Activated T-cell treated with anti-CD3 and anti-CD28 coated beads, Interleukin-2, amount 50 U/mL, for 72 hours (primary cell): Measurements from ENCODE around the gene RNF31. TPM values are rescaled to one million over a fixed set of nuclear protein-coding genes. Genes with fewer than 3 reads are reported as not detected.

ENCODE experiments used
- ATAC-seq, 2 donors: fragments of 150-1000 bp; cut with Tn5 transposase; replicated peaks in 1 of 2; 2 replicates each; pipeline ENCODE4 v1.10.0; 2021; ENCODE audit warnings: moderate library complexity in 2 of 2, mild to moderate bottlenecking in 1 of 2
- DNase-seq, 2 donors: peaks; one replicate each; pipeline ENCODE4 v3.0.0; 2021 to 2022; ENCODE audit warnings: mixed read lengths in 1 of 2
- H3K27ac Mint-ChIP-seq: one replicate; pipeline ENCODE4 v1.8.0; 2022; ENCODE audit warnings: mild to moderate bottlenecking, moderate library complexity, mixed read lengths
- H3K27me3 Mint-ChIP-seq: one replicate; pipeline ENCODE4 v1.8.0; 2022; ENCODE audit warnings: low read depth, mixed read lengths
- H3K36me3 Mint-ChIP-seq, 2 donors: one replicate each; pipeline ENCODE4 v1.8.0; 2022; ENCODE audit warnings: mixed read lengths in 2 of 2, mild to moderate bottlenecking in 1 of 2; ENCODE audit not compliant: insufficient read depth in 2 of 2
- H3K4me1 Mint-ChIP-seq: one replicate; pipeline ENCODE4 v1.8.0; 2022; ENCODE audit warnings: low read depth, mixed read lengths
- H3K4me3 Mint-ChIP-seq, 2 donors: one replicate each; pipeline ENCODE4 v1.8.0; 2022; ENCODE audit warnings: mild to moderate bottlenecking in 2 of 2, mixed read lengths in 2 of 2, moderate library complexity in 2 of 2
- H3K9me3 Mint-ChIP-seq, 2 donors: one replicate each; pipeline ENCODE4 v1.8.0; 2022; ENCODE audit warnings: mixed read lengths in 2 of 2
- total RNA-seq, 2 donors: library from RNA; stranded (reverse); gene quantifications; one replicate each; pipeline ENCODE4 v1.2.3, GENCODE V29; 2022

RNF31 gene
- total RNA-seq, 2 donors from 2014 or later: 88.7 to 90.6 TPM

GRCh38 chr14:24110523-24110922, 36.8 kb upstream of the RNF31 start:
- ATAC-seq (no peak), DNase-seq (no peak)
- Mint-ChIP-seq H3K27me3 (no peaks in the 10 kb centered on the region), H3K27ac (no peak overlapping the region), H3K36me3 (peaks cover 5% of the 10 kb centered on the region in 2 donors), H3K4me3 (no peak overlapping the region), H3K4me1 (peaks cover 24% of the 10 kb centered on the region), H3K9me3 (no peaks in the 10 kb centered on the region)

DNA sequence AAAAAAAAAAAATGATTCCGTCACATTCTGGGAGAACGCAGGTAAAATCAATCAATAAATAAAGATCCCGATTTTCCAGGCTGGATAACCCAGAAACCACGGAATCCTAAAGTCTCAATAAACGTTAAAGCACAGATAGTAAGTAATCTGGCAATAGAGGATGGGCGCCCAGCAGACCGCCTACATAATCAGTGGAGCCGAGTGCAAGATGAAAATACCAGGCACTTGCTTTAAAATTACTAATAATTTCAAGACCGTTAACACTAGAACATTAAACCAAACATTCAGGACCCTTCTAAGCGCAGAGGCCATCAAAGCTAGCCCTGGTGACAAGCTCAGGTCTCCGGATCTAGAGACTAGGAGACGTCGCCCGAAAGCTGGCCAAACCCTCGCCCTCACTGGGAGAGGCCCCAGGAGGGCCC, 33.9 kb upstream of the RNF31 start:
- Mint-ChIP-seq H3K4me1 (peaks cover 35% of the 10 kb centered on the region), H3K36me3 (peaks cover 9 to 22% of the 10 kb centered on the region in 2 donors), H3K9me3 (no peaks in the 10 kb centered on the region), H3K27ac (peak overlapping the region; percentile 94), H3K27me3 (no peaks in the 10 kb centered on the region), H3K4me3 (peak overlapping the region; percentile 98 to 100)
- no peak for ATAC-seq
- no peak for DNase-seq

DNA sequence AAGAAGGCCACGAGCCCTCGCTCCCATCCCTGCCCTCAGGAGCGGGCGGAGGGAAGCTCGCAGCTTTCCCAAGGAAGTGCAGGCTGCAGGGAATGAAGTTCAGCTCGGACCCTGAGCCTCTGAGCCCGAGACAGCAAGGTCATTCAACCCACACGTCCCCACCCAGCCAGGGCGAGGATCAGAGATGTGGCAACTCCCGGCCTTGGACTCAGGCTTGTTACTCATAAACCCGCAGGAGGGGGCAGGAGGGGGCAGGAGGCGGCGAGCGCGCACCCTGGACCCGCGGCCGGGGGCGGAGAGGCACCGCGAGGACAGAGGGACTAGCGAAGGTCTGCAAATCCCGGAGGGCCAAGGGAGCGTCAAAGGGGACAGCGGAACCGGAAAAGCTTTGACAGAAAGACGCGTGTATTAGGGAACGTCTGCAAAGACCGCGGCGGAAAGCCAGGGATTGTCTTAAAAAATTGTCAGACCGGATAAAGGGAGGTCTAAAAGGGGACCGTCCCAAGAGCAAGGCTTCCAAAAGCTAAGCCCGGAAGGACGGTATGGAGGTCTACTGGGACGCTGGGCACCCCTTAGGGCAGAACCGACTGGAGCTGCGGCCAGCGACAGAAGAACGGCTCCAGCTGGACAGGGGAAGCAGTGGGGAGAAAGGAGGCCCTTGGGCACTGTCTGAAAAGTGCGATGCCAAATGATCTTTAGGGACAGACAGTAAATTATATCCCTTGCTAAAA, 33.3 kb upstream of the RNF31 start:
- H3K4me1 Mint-ChIP-seq: peaks cover 30% of the 10 kb centered on the region
- peak; percentile 47 for ATAC-seq
- no peaks in the 10 kb centered on the region for H3K27me3 Mint-ChIP-seq
- H3K27ac Mint-ChIP-seq: peak overlapping the region; percentile 94
- H3K4me3 Mint-ChIP-seq: peak overlapping the region; percentile 98 to 100
- peak; percentile 87 to 89 for DNase-seq
- peaks cover 12 to 28% of the 10 kb centered on the region in 2 donors for H3K36me3 Mint-ChIP-seq
- no peaks in the 10 kb centered on the region for H3K9me3 Mint-ChIP-seq

DNA sequence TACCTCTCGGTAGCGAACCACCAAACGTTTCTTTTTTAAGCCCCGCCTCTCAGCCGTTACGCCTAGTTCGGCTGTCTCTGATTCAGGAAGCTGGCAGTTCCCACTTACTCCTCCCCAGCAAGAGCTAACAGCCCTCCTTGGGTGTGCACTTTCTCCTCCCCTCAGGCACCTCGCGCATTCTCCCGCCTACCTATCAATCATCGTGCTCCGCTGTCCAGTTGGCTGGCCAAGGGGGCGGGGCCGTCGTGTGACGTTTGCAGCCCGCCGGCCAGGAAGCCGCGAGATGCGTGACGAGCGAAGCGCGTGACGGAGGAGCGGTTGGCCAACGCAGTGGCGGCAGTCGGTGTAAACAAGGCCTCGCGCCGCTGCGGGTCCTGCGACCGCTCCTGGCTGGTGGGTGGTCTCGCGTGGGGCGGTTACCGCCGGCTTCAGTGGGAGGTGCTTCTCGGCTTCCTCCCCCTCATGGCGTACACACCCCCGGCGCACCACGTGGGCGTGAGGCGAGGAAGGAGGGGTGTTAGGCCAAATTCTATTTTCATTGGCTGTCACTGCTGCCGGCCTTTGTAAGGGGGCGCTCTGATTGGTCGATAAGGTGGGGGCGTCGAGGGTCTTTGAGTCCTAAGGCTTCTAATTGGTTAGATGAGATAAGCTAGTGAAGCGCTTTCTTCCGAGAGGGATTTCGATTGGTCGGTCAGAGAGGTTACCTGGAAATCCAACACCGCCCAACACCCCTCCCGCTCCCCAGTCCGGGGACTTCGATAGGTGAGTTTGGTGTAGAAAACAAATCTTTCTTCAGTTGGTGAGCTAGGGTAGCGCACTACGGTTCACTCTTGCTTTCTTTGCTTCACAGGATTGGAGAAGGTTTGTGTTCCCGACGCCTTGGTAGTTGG, 32.5 kb upstream of the RNF31 start, which contains the start of the genes DCAF11 and NRL:
DCAF11 (plus strand) TSS at position 246 of the 890 bp plus-strand sequence. CDS start 818 bp downstream, outside the sequence.
NRL (minus strand) TSS at position 418 of the 890 bp plus-strand sequence. CDS start 32,101 bp downstream, outside the sequence.
- no peaks in the 10 kb centered on the region for H3K9me3 Mint-ChIP-seq
- no peaks in the 10 kb centered on the region for H3K27me3 Mint-ChIP-seq
- DNase-seq: peak; percentile 99
- peak; percentile 88 to 89 for ATAC-seq
- H3K36me3 Mint-ChIP-seq: peaks cover 14 to 34% of the 10 kb centered on the region in 2 donors
- H3K4me3 Mint-ChIP-seq: peak within 1 kb of the TSS; percentile 98 to 100
- H3K27ac Mint-ChIP-seq: peak within 1 kb of the TSS; percentile 94
- H3K4me1 Mint-ChIP-seq: peaks cover 21% of the 10 kb centered on the region

GRCh38 chr14:24115422-24116127, 31.7 kb upstream of the RNF31 start:
- no peaks in the 10 kb centered on the region for H3K27me3 Mint-ChIP-seq
- peaks cover 15 to 34% of the 10 kb centered on the region in 2 donors for H3K36me3 Mint-ChIP-seq
- H3K27ac Mint-ChIP-seq: peak overlapping the region; percentile 94

DNA sequence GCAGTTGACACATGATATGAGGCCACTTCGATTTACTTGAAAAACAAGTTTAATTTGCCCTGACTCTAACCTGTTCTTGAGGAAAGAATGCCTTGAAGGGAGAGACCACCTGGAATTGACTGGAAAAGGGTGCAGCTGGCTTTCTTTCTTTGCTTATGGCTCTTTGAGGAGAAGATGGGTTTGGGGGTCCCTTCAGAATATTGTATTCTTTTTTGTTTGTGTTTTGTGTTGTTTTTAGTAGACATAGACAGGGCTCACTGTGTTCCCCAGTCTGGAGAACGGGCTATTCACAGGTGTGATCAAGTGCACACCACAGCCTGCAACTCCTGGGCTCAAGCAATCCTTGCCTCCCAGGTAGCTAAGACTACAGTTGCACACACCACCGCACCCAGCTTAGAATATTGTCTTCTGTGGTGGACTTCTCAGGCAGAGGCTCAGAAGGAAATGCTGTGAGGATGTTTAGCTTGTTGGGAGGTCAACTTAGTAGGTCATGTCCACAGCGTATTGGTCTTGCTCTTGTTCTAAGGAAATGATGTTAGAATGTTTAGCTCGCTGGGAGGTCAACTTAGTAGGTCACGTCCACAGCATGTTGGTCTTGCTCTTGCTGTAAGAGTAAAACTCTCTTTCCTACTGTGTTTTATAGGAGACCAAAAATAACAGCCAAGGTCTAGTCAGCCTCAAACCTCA, 31.0 kb upstream of the RNF31 start:
- peaks cover 20% of the 10 kb centered on the region for H3K4me1 Mint-ChIP-seq
- no peak for DNase-seq
- H3K9me3 Mint-ChIP-seq: no peaks in the 10 kb centered on the region
- peaks cover 15 to 38% of the 10 kb centered on the region in 2 donors for H3K36me3 Mint-ChIP-seq
- no peaks in the 10 kb centered on the region for H3K27me3 Mint-ChIP-seq
- H3K27ac Mint-ChIP-seq: peak overlapping the region; percentile 74
- ATAC-seq: no peak
- H3K4me3 Mint-ChIP-seq: peak overlapping the region; percentile 98 to 100

More at GRCh38 chr14:24115422-24116127, 31.7 kb upstream of the RNF31 start:
- peak overlapping the region; percentile 98 to 100 for H3K4me3 Mint-ChIP-seq
- peaks cover 20% of the 10 kb centered on the region for H3K4me1 Mint-ChIP-seq
- H3K9me3 Mint-ChIP-seq: no peaks in the 10 kb centered on the region
- DNase-seq (no peak), ATAC-seq (no peak)

DNA sequence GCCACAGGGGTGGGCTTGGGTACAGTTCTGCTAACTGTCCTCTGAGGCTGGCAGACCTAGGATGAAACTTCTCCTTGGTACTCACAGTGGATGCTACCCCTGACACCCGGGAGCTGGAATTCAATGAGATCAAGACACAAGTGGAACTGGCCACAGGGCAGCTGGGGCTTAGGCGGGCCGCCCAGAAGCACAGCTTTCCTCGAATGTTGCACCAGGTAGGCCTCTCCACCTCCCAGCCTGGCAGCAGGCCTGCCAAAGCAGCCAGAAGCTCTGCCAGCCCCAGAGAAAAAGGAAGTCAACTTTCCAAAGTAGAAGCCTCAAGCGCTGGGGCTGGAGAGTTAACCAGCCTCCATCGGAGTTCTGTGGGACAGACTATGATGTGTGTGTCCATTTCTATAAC, 30.1 kb upstream of the RNF31 start:
- Mint-ChIP-seq H3K27me3 (no peaks in the 10 kb centered on the region), H3K36me3 (peaks cover 17 to 41% of the 10 kb centered on the region in 2 donors), H3K4me3 (no peak overlapping the region), H3K9me3 (no peaks in the 10 kb centered on the region), H3K4me1 (peaks cover 20% of the 10 kb centered on the region), H3K27ac (no peak overlapping the region)
- DNase-seq: no peak
- ATAC-seq: no peak

DNA sequence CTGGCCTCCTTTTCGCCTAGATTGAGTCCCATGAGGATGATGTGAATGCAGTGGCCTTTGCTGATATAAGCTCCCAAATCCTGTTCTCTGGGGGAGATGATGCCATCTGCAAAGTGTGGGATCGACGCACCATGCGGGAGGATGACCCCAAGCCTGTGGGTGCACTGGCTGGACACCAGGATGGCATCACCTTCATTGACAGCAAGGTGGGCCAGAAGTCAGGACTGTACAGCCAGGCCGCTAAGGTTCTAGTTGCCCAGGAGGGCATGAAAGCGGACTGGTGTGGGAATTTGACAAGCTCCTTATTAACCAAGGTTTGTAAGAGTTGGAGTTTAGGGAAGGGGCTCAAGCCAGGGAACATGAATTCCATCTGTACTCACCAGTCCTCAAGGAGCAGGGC, 27.6 kb upstream of the RNF31 start:
- Mint-ChIP-seq H3K4me3 (no peak overlapping the region), H3K9me3 (no peaks in the 10 kb centered on the region), H3K36me3 (peaks cover 21 to 45% of the 10 kb centered on the region in 2 donors), H3K27ac (no peak overlapping the region), H3K27me3 (no peaks in the 10 kb centered on the region), H3K4me1 (peaks cover 27% of the 10 kb centered on the region)
- ATAC-seq: no peak
- no peak for DNase-seq

DNA sequence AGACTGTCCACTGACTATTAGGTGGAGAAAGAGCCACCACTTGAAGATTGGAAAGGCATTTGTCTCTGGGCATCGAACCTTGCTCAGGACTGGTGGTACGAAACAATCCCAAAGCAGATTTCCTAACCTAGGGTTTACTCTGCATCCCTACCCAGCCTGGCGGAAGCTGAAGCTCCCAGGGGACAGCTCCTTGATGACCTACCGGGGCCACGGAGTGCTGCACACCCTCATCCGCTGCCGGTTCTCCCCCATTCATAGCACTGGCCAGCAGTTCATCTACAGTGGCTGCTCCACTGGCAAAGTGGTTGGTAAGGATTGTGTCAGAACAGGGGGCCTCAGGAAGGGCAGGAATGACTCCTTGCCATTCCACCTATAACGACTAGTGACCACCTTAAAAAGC, 26.1 kb upstream of the RNF31 start:
- Mint-ChIP-seq H3K36me3 (peaks cover 16 to 37% of the 10 kb centered on the region in 2 donors), H3K9me3 (no peaks in the 10 kb centered on the region), H3K27me3 (no peaks in the 10 kb centered on the region), H3K4me1 (peaks cover 15% of the 10 kb centered on the region), H3K4me3 (no peak overlapping the region), H3K27ac (no peak overlapping the region)
- DNase-seq (no peak), ATAC-seq (no peak)

GRCh38 chr14:24122416-24122815, 24.9 kb upstream of the RNF31 start:
- DNase-seq: no peak
- H3K9me3 Mint-ChIP-seq: no peaks in the 10 kb centered on the region
- H3K27me3 Mint-ChIP-seq: no peaks in the 10 kb centered on the region
- H3K4me3 Mint-ChIP-seq: no peak overlapping the region
- peaks cover 7% of the 10 kb centered on the region for H3K4me1 Mint-ChIP-seq
- peaks cover 12 to 30% of the 10 kb centered on the region in 2 donors for H3K36me3 Mint-ChIP-seq
- ATAC-seq: peak in 1 of 2 donors; percentile 16
- H3K27ac Mint-ChIP-seq: no peak overlapping the region

- ATAC-seq (peak in 1 of 2 donors; percentile 11), DNase-seq (no peak)
- Mint-ChIP-seq H3K27me3 (no peaks in the 10 kb centered on the region), H3K36me3 (peaks cover 12 to 26% of the 10 kb centered on the region in 2 donors), H3K27ac (no peak overlapping the region), H3K9me3 (no peaks in the 10 kb centered on the region), H3K4me1 (peaks cover 9% of the 10 kb centered on the region), H3K4me3 (no peak overlapping the region)
Observed at GRCh38 chr14:24122898-24123297, 24.4 kb upstream of the RNF31 start.
